Kidney epithelial cell (primary cell): ENCODE data around the gene RABL6. TPM values are rescaled to one million over a fixed set of nuclear protein-coding genes. Genes with fewer than 3 reads are reported as not detected.

Experiments
- DNase-seq: peaks from one replicate; pipeline ENCODE4 v3.0.0-alpha.2; 2010; ENCODE audit warnings: low read depth
- H3K27me3 ChIP-seq: 2 replicates; pipeline ENCODE4 v1.6.0; 2011; ENCODE audit warnings: low read length; ENCODE audit not compliant: control insufficient read depth, insufficient read depth
- H3K36me3 ChIP-seq: 2 replicates; pipeline ENCODE4 v1.5.1; 2011; ENCODE audit warnings: low read length; ENCODE audit not compliant: control insufficient read depth, insufficient read depth
- H3K4me3 ChIP-seq: 2 replicates; pipeline ENCODE4 v1.5.1; 2011; ENCODE audit warnings: low read depth, mild to moderate bottlenecking, control low read depth, low read length
- total RNA-seq: library from RNA; depleted of rRNA; stranded (reverse); fragments of >200 nt; gene quantifications from 2 replicates; pipeline ENCODE4 v1.2.3, GENCODE V29; 2015
- TF ChIP-seq, protein P1 (sequence below): IDR thresholded peaks from 2 replicates; pipeline ENCODE4 v1.5.1; 2011; ENCODE audit warnings: mild to moderate bottlenecking, moderate library complexity, low read length, control low read depth, inconsistent platforms; ENCODE audit not compliant: insufficient read depth, poor library complexity, severe bottlenecking

Gene RABL6
- total RNA-seq, 1 donor from 2014 or later: 99.3 TPM

DNA sequence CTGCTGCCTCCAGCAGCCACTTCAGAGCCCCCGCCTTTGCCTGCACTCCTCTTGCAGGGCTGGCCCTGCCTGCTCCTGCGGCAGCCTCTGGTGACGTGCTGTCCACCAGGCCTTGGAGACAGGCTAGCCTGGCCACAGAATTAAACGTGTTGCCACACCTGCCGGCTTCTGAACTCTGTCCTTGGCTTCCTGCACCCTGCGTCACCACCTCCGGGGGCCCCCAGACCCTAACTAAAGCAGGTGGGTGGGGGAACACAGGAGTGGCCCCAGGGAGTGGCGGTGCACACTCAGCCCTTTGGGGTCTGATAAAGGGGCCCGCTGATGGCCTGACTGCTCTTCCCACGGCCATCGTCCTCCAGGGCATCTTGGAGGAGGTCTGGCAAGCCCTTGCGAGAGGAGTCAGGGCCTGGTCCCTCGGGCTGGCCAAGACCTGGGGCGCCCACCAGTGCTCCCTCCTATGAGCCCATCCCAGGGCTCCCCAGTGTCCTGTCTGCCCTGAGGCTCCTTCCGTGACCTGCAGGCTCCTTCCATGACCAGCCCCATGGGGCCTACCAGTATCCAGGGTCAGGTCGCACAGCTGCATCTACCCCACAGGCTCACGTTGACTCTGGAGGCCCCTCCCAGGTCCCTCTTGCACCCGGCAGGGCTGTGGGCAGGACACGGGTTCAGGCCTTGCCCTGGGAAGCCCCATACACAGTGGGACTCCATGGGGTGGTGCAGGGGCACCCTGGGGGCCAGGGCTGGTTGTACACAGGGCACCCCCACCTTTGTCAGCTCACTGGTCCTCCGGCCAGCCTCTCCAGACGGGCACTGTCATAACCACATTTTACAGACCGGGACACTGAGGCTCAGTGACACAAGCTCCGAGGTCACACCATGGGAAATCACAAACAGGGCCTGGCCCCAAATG lies 43.4 kb downstream of the RABL6 start:
- no peak for DNase-seq
- H3K4me3 ChIP-seq: no peak overlapping the region
- H3K27me3 ChIP-seq: peaks cover 15% of the 10 kb centered on the region
- peaks cover 2% of the 10 kb centered on the region for H3K36me3 ChIP-seq
- TF ChIP-seq, protein P1, sequence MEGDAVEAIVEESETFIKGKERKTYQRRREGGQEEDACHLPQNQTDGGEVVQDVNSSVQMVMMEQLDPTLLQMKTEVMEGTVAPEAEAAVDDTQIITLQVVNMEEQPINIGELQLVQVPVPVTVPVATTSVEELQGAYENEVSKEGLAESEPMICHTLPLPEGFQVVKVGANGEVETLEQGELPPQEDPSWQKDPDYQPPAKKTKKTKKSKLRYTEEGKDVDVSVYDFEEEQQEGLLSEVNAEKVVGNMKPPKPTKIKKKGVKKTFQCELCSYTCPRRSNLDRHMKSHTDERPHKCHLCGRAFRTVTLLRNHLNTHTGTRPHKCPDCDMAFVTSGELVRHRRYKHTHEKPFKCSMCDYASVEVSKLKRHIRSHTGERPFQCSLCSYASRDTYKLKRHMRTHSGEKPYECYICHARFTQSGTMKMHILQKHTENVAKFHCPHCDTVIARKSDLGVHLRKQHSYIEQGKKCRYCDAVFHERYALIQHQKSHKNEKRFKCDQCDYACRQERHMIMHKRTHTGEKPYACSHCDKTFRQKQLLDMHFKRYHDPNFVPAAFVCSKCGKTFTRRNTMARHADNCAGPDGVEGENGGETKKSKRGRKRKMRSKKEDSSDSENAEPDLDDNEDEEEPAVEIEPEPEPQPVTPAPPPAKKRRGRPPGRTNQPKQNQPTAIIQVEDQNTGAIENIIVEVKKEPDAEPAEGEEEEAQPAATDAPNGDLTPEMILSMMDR: no peak

DNA sequence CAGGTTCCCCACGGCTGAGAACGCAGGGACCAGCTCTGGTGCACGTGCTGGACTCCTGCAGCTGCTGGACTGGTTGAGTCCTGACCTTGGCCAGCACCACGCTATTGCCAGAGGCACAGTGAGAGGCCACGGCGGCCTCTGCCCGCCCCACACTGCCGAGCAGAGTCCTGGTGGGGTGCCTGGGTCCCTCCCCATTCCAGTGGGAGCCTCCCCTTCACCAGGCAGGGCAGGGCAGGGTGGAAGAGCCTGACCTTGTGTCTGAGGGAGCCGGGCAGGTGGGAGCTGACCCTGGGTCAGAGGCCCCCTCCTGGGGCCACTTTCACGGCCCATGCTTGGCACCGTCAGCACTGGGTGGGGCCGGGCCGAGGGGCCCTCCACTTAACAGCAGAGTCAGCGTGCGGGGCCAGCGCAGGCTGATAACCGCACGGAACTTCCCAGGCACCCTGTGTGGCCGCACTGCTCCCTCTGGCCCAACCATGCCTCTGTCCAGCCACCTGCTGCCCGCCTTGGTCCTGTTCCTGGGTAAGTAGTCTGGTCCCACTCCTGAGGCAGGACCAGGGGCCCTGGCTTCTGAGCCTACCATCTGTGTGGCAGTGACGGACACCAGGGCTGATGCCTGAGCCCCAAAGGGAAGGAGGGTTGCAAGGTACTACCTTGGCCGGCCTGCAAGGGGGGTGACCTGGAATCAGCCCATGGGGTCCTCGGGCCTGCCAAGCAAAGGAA lies 44.4 kb downstream of the RABL6 start, which contains the start of gene MAMDC4:
TSS of gene MAMDC4 (plus strand) at position 406 of the 723 bp plus-strand sequence. CDS start at position 477, 71 bp downstream.
- peaks cover 2% of the 10 kb centered on the region for H3K36me3 ChIP-seq
- H3K27me3 ChIP-seq: peaks cover 7% of the 10 kb centered on the region
- TF ChIP-seq, protein P1: no peak
- no peak for DNase-seq
- no peak within 1 kb of the TSS for H3K4me3 ChIP-seq

DNA sequence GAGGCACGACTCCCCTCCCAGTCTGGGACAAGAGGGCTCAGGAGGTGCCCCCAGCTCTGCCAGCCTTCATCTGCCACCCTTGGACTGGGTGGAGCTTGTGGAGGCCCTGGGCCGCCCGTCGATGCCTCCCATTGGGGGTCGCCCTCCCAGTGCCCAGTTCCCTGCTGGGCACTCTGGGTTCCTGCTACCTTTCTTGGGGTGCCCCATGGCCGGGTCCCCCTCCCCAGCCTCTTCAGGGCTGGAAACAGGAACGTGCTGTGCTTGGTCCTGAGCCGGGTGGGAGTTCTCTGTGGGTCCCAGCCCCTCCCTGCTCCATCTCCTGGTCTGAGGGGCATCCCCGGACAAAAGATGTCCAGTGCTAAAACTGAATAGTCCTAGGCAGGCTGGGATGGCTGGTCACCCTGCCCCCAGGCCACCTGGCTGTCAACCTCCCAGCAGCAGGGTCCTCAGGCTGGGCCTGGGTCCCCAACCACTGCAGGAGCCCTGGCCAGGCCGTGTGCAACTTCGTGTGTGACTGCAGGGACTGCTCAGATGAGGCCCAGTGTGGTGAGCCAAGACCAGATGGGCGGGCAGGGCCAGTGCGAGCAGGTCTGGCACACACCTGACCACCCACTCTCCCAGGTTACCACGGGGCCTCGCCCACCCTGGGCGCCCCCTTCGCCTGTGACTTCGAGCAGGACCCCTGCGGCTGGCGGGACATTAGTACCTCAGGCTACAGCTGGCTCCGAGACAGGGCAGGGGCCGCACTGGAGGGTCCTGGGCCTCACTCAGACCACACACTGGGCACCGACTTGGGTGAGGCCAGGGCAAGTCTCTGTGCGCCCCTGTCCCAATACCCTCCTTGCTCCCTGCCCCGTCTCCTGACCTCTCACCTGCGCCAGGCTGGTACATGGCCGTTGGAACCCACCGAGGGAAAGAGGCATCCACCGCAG lies 45.2 kb downstream of the RABL6 start:
- TF ChIP-seq, protein P1: no peak
- Histone ChIP-seq H3K36me3 (peaks cover 2% of the 10 kb centered on the region), H3K4me3 (no peak overlapping the region), H3K27me3 (peaks cover under 1% of the 10 kb centered on the region)
- no peak for DNase-seq

DNA sequence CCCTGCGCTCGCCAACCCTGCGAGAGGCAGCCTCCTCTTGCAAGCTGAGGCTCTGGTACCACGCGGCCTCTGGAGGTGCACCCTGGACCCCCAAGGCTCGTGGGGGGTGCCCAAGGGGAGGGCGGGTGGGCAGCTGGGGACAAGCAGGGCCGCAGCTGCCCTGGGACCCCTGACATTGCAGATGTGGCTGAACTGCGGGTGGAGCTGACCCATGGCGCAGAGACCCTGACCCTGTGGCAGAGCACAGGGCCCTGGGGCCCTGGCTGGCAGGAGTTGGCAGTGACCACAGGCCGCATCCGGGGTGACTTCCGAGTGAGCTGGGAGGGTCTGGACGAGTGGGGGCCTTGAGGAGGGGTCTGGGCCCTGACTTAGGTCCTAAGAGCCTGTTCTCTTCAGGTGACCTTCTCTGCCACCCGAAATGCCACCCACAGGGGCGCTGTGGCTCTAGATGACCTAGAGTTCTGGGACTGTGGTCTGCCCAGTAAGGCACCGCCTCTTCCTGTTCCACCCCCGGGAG lies 45.9 kb downstream of the RABL6 start:
- H3K4me3 ChIP-seq: no peak overlapping the region
- DNase-seq: no peak
- peaks cover 2% of the 10 kb centered on the region for H3K36me3 ChIP-seq
- no peaks in the 10 kb centered on the region for H3K27me3 ChIP-seq
- TF ChIP-seq, protein P1: no peak

DNA sequence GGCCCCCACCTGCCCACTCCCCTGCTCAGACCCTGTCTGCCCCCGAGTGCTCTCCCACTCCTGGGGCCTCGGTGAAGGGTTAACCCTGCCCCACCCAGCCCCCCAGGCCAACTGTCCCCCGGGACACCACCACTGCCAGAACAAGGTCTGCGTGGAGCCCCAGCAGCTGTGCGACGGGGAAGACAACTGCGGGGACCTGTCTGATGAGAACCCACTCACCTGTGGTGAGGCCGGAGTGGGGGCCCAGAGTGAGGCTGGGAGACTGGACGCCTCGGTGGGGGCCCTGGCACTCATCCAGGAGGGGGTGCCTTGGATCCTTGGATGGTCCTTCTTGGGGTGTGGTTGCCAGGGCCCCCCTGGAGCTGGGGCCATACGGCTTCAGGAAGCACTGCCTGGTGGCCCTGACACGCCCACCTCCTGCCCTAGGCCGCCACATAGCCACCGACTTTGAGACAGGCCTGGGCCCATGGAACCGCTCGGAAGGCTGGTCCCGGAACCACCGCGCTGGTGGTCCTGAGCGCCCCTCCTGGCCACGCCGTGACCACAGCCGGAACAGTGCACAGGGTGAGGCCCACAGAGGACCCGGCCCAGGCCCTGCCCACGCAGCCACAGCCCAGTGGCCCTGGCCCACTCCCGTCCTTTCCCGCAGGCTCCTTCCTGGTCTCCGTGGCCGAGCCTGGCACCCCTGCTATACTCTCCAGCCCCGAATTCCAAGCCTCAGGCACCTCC lies 46.5 kb downstream of the RABL6 start:
- DNase-seq: no peak
- Histone ChIP-seq H3K27me3 (no peaks in the 10 kb centered on the region), H3K36me3 (peaks cover 2% of the 10 kb centered on the region), H3K4me3 (no peak overlapping the region)
- TF ChIP-seq, protein P1: no peak
